Hair follicle dermal papilla cell (primary cell): Measurements from ENCODE around the gene SMIM41. TPM values are rescaled to one million over a fixed set of nuclear protein-coding genes. Genes with fewer than 3 reads are reported as not detected.

Source experiments
- total RNA-seq: library from RNA; depleted of rRNA; stranded (reverse); fragments of >200 nt; gene quantifications from 2 replicates; pipeline ENCODE4 v1.2.3, GENCODE V29; 2012

SMIM41 gene
- 0.16 and 0.24 TPM in 2 replicates for total RNA-seq

GRCh38 chr12:52079576-52080402, at the start of gene SMIM41:
SMIM41 (plus strand) TSS chr12:52079704; CDS start chr12:52079780, 76 bp downstream.

GRCh38 chr12:52050758-52051541, 28.6 kb upstream of the SMIM41 start, which contains the start of gene NR4A1:
NR4A1 (plus strand) TSS chr12:52051442; CDS start chr12:52054329, 2,887 bp downstream.

GRCh38 chr12:52069327-52070184, 9.9 kb upstream of the SMIM41 start, which contains the start of gene ATG101:
ATG101 (plus strand) TSS chr12:52069978; CDS start chr12:52073651, 3,673 bp downstream.

Other genes starting within 250 kb of the SMIM41 start
- 0.36 and 0.65 TPM in 2 replicates for gene FIGNL2, start 231.0 kb upstream of the SMIM41 start, total RNA-seq
- not detected in 2 replicates for gene ANKRD33, start 191.6 kb upstream of the SMIM41 start, total RNA-seq
- 77.2 and 78.0 TPM in 2 replicates for gene ACVRL1, start 172.2 kb upstream of the SMIM41 start, total RNA-seq
- 10.7 and 13.1 TPM in 2 replicates for gene ACVR1B, start 128.0 kb upstream of the SMIM41 start, total RNA-seq
- gene TAMALIN, start 72.8 kb upstream of the SMIM41 start, total RNA-seq: 12.5 and 15.1 TPM in 2 replicates
- gene NR4A1, start 28.3 kb upstream of the SMIM41 start, total RNA-seq: 4.2 and 6.2 TPM in 2 replicates
- 49.3 and 54.2 TPM in 2 replicates for gene ATG101, start 9.7 kb upstream of the SMIM41 start, total RNA-seq
- gene KRT80, start 112.3 kb downstream of the SMIM41 start, total RNA-seq: 0.24 and 1.1 TPM in 2 replicates
- 17.0 and 21.6 TPM in 2 replicates for gene KRT7, start 153.5 kb downstream of the SMIM41 start, total RNA-seq
- under 0.01 TPM in 1 of 2 replicates, not detected in the other for gene KRT86, start 194.9 kb downstream of the SMIM41 start, total RNA-seq
- gene KRT81, start 211.8 kb downstream of the SMIM41 start, total RNA-seq: 0.12 TPM in 1 of 2 replicates, not detected in the other
- gene KRT83, start 241.7 kb downstream of the SMIM41 start, total RNA-seq: not detected in 2 replicates